Ovary (tissue), 9 donors: ENCODE results near the gene BABAM2. TPM values are rescaled to one million over a fixed set of nuclear protein-coding genes. Genes with fewer than 3 reads are reported as not detected.

Experiments
- DNase-seq, 5 donors: peaks; one replicate each; pipeline ENCODE4 v3.0.0-alpha.2; 2019 to 2020
- H3K27ac ChIP-seq, 2 donors: fragments of 200-600 bp; one replicate each; pipeline versions ENCODE4 v1.5.1 to v1.8.0; 2019 to 2022
- H3K27me3 ChIP-seq: fragments of 200-600 bp; one replicate; pipeline ENCODE4 v1.8.0; 2022
- H3K36me3 ChIP-seq: fragments of 200-600 bp; sonication (generic); one replicate; pipeline ENCODE4 v1.5.1; 2019
- H3K4me1 ChIP-seq: one replicate; pipeline ENCODE4 v1.8.1; 2013; ENCODE audit warnings: mild to moderate bottlenecking, moderate library complexity; ENCODE audit not compliant: insufficient read depth
- H3K4me3 ChIP-seq: fragments of 200-600 bp; sonication (generic); one replicate; pipeline ENCODE4 v1.5.1; 2017
- H3K9me3 ChIP-seq, 2 donors: fragments of 200-600 bp in 1 of 2; sonication (generic) in 1 of 2; one replicate each; pipeline versions ENCODE4 v1.5.1 to v1.8.1; 2013 to 2019; ENCODE audit warnings: mild to moderate bottlenecking in 1 of 2, moderate library complexity in 1 of 2
- CTCF ChIP-seq, 3 donors: fragments of 450-650 bp in 2 of 3; fragments of 200-600 bp in 1 of 3; IDR thresholded peaks; one replicate each; pipeline versions ENCODE4 v1.5.1 to v1.8.0; 2016 to 2022; ENCODE audit warnings: antibody characterized with exemption in 3 of 3, mild to moderate bottlenecking in 1 of 3
- EP300 ChIP-seq: sonication (generic); formaldehyde crosslinking; IDR thresholded peaks from one replicate; pipeline ENCODE4 v1.6.1; 2017; ENCODE audit warnings: antibody characterized with exemption
- POLR2A ChIP-seq: fragments of 450-650 bp; IDR thresholded peaks from one replicate; pipeline ENCODE4 v1.6.1; 2017; ENCODE audit warnings: antibody characterized with exemption, mild to moderate bottlenecking, moderate library complexity
- WGBS, 3 donors: extraction: QIAGEN DNeasy Blood & Tissue Kit in 1 of 3; methylation state at CpG; one replicate each; pipeline versions ENCODE4 v1.1.5 to v1.1.7; 2013 to 2017; 5-methylcytosine and 5-hydroxymethylcytosine counted together
- intact Hi-C, 4 donors: fragments of 100-400 bp; cut with DNase I; formaldehyde crosslinking; loops; one replicate each; pipeline versions ENCODE4 v1.11.0 to v1.15.1; 2022 to 2023
- polyA plus RNA-seq, 2 donors: library from polyadenylated mRNA; stranded (reverse); fragments of 200-250 nt in 1 of 2; fragments of 350-450 nt in 1 of 2; fragmentation: Illumina TruSeq in 1 of 2; extraction: RNeasy Lipid Tissue Mini Kit (QIAGEN cat#74804) in 1 of 2; gene quantifications; one replicate each; pipeline ENCODE4 v1.2.3, GENCODE V29; 2013 to 2014
- total RNA-seq, 7 donors: library from RNA; depleted of rRNA in 2 of 7; stranded (reverse); fragments of >200 nt in 2 of 7; fragmentation: NEBNext Ultra II Directional in 3 of 7; extraction: Animal tissue kit (Norgen Biotek cat#: 25700) in 3 of 7; gene quantifications; one replicate each; pipeline versions ENCODE4 v1.1.0 to v1.2.4, GENCODE V29; 2016 to 2023
- donor health status: DM: no; HTN: no; CAD: no; lungs with moderate emphysema.
- donor health status: DM: no; HTN: no; CAD: no.
- donor health status: Bipolar disorder and iron deficiency.
- donor health status: DM: yes; HTN: yes; CAD: no.
- donor health status: DM: no; HTN: no; CAD: no.
- donor health status: DM: yes; HTN: yes; CAD: no.

Gene BABAM2
- total and polyA plus RNA-seq, 9 donors: 22.0 to 96.7 (median 46.8) TPM

- no peak for DNase-seq
- no peak for TF ChIP-seq CTCF (IDR thresholded peaks at IDR 0.05)
- TF ChIP-seq EP300: no peak
- no peak for TF ChIP-seq POLR2A
- Histone ChIP-seq H3K4me1 (peaks cover 5% of the 10 kb centered on the region), H3K9me3 (no peaks in the 10 kb centered on the region), H3K27me3 (no peaks in the 10 kb centered on the region), H3K27ac (no peak overlapping the region), H3K4me3 (no peak overlapping the region), H3K36me3 (no peaks in the 10 kb centered on the region)
- WGBS, 3 donors: 63 to 69% (median 66%) methylated on average over 3 of the region's 3 CpGs
- intact Hi-C loops: loop anchor here in 1 of 4 donors (10.0 kb wide), 1 partner anchor 53 kb away; no protein-coding TSS in a partner anchor
These were observed 391.7 kb downstream of the BABAM2 start for GRCh38 chr2:28282248-28282647.

- WGBS, 3 donors: 87 to 97% (median 89%) methylated on average over 7 of the region's 7 CpGs
- intact Hi-C loops: loop anchor here in 1 of 4 donors (10.0 kb wide), 1 partner anchor 52 kb away; no protein-coding TSS in a partner anchor
- Histone ChIP-seq H3K36me3 (no peaks in the 10 kb centered on the region), H3K4me1 (peaks cover 7% of the 10 kb centered on the region), H3K27ac (no peak overlapping the region), H3K27me3 (no peaks in the 10 kb centered on the region), H3K4me3 (no peak overlapping the region), H3K9me3 (no peaks in the 10 kb centered on the region)
- DNase-seq: no peak
- no peak for TF ChIP-seq EP300
- TF ChIP-seq CTCF (IDR thresholded peaks at IDR 0.05): no peak
- TF ChIP-seq POLR2A: no peak
These were observed 392.5 kb downstream of the BABAM2 start for GRCh38 chr2:28282861-28283646.

- intact Hi-C loops: loop anchor here in 1 of 4 donors (10.0 kb wide), 1 partner anchor 51 kb away; no protein-coding TSS in a partner anchor
- Histone ChIP-seq H3K27ac (no peak overlapping the region), H3K27me3 (no peaks in the 10 kb centered on the region), H3K4me1 (peaks cover 7% of the 10 kb centered on the region), H3K9me3 (no peaks in the 10 kb centered on the region), H3K36me3 (no peaks in the 10 kb centered on the region), H3K4me3 (no peak overlapping the region)
- 74 to 87% (median 82%) methylated on average over 1 of the region's 1 CpG for WGBS, 3 donors
- no peak for DNase-seq
- TF ChIP-seq CTCF (IDR thresholded peaks at IDR 0.05) (no peak), EP300 (no peak), POLR2A (no peak)
These were observed 393.3 kb downstream of the BABAM2 start for GRCh38 chr2:28283861-28284260.

GRCh38 chr2:28286678-28287077, 396.1 kb downstream of the BABAM2 start:
- TF ChIP-seq POLR2A (no peak), CTCF (IDR thresholded peaks at IDR 0.05) (no peak), EP300 (no peak)
- Histone ChIP-seq H3K4me3 (no peak overlapping the region), H3K36me3 (no peaks in the 10 kb centered on the region), H3K27ac (no peak overlapping the region), H3K4me1 (peaks cover 7% of the 10 kb centered on the region), H3K9me3 (no peaks in the 10 kb centered on the region), H3K27me3 (no peaks in the 10 kb centered on the region)
- DNase-seq: no peak
- intact Hi-C loops: loop anchor here in 1 of 4 donors (10.0 kb wide), 1 partner anchor 48 kb away; no protein-coding TSS in a partner anchor
- 17 to 39% (median 23%) methylated on average over 5 of the region's 5 CpGs for WGBS, 3 donors
